RCC 7860 (cell line): ENCODE results near the gene COL5A1.

ENCODE experiments used
- DNase-seq: peaks from one replicate; pipeline ENCODE4 v3.0.0-alpha.2; 2015; ENCODE audit warnings: low spot score
- FAIRE-seq: peaks from 2 replicates; lab custom pipeline; 2012; peaks lifted over from hg19 to GRCh38; lab: Jason Lieb, UNC

COL5A1 gene

GRCh38 chr9:134625361-134626068 lies 16.1 kb upstream of the COL5A1 start:
- DNase-seq (peak; percentile 23), FAIRE-seq (no peak)

- DNase-seq: no peak
- no peak for FAIRE-seq
Observed at GRCh38 chr9:134626069-134626423, 15.6 kb upstream of the COL5A1 start.

GRCh38 chr9:134626571-134627416 lies 14.8 kb upstream of the COL5A1 start:
- DNase-seq (no peak), FAIRE-seq (no peak)

GRCh38 chr9:134627417-134628353 lies 13.9 kb upstream of the COL5A1 start:
- no peak for DNase-seq
- no peak for FAIRE-seq

GRCh38 chr9:134628354-134628736 lies 13.3 kb upstream of the COL5A1 start:
- FAIRE-seq: no peak

GRCh38 chr9:134629061-134629585 lies 12.5 kb upstream of the COL5A1 start:
- FAIRE-seq (no peak), DNase-seq (no peak)

More at GRCh38 chr9:134628354-134628736, 13.3 kb upstream of the COL5A1 start:
- DNase-seq: no peak

- no peak for FAIRE-seq
- no peak for DNase-seq
Observed at GRCh38 chr9:134629586-134630392, 11.8 kb upstream of the COL5A1 start.

GRCh38 chr9:134630393-134630790 lies 11.2 kb upstream of the COL5A1 start:
- DNase-seq (no peak), FAIRE-seq (no peak)

GRCh38 chr9:134630861-134631260 lies 10.7 kb upstream of the COL5A1 start:
- no peak for DNase-seq
- no peak for FAIRE-seq

- FAIRE-seq: no peak
Observed at GRCh38 chr9:134631881-134632280, 9.7 kb upstream of the COL5A1 start.

GRCh38 chr9:134632329-134632728 lies 9.3 kb upstream of the COL5A1 start:
- DNase-seq (no peak), FAIRE-seq (no peak)

More at GRCh38 chr9:134631881-134632280, 9.7 kb upstream of the COL5A1 start:
- DNase-seq: no peak

GRCh38 chr9:134633362-134634142 lies 8.1 kb upstream of the COL5A1 start:
- no peak for DNase-seq
- no peak for FAIRE-seq

GRCh38 chr9:134634176-134634575 lies 7.4 kb upstream of the COL5A1 start:
- DNase-seq (no peak), FAIRE-seq (no peak)

- DNase-seq (no peak), FAIRE-seq (no peak)
Observed at GRCh38 chr9:134634667-134635230, 6.9 kb upstream of the COL5A1 start.

GRCh38 chr9:134635351-134636148 lies 6.1 kb upstream of the COL5A1 start:
- DNase-seq (no peak), FAIRE-seq (no peak)

- FAIRE-seq: no peak
- no peak for DNase-seq
Observed at GRCh38 chr9:134636149-134636507, 5.5 kb upstream of the COL5A1 start.

GRCh38 chr9:134637241-134637640 lies 4.4 kb upstream of the COL5A1 start:
- DNase-seq: peak; percentile 95

More at GRCh38 chr9:134637241-134637640, 4.4 kb upstream of the COL5A1 start:
- no peak for FAIRE-seq
